Effector memory CD4-positive, alpha-beta T cell (primary cell): Measurements from ENCODE around the gene COL25A1.

ENCODE experiments used
- DNase-seq, 3 donors: peaks; one replicate each; pipeline ENCODE4 v3.0.0-alpha.2; 2020
- H3K27ac ChIP-seq: 2 replicates; pipeline ENCODE4 v1.7.0; 2013; ENCODE audit warnings: mild to moderate bottlenecking, low read length, moderate library complexity; ENCODE audit not compliant: insufficient read depth, poor library complexity, severe bottlenecking
- H3K27me3 ChIP-seq: replicated peaks from 2 replicates; pipeline ENCODE4 v1.7.0; 2013; ENCODE audit warnings: mild to moderate bottlenecking, low read length; ENCODE audit not compliant: insufficient read depth, control insufficient read depth, poor library complexity, severe bottlenecking
- H3K36me3 ChIP-seq: 2 replicates; pipeline ENCODE4 v1.7.0; 2013; ENCODE audit warnings: mild to moderate bottlenecking, low read length, moderate library complexity; ENCODE audit not compliant: control insufficient read depth, insufficient read depth
- H3K4me1 ChIP-seq: 2 replicates; pipeline ENCODE4 v1.7.0; 2013; ENCODE audit warnings: low read length, mild to moderate bottlenecking; ENCODE audit not compliant: control insufficient read depth, insufficient read depth, poor library complexity, severe bottlenecking
- H3K4me3 ChIP-seq: 2 replicates; pipeline ENCODE4 v1.7.0; 2013; ENCODE audit warnings: low read length, low read depth, mild to moderate bottlenecking; ENCODE audit not compliant: insufficient read depth, poor library complexity, severe bottlenecking
- H3K9me3 ChIP-seq: 2 replicates; pipeline ENCODE4 v1.7.0; 2013; ENCODE audit warnings: mild to moderate bottlenecking, low read length, moderate library complexity; ENCODE audit not compliant: control insufficient read depth

COL25A1 gene

GRCh38 chr4:109015413-109015810 lies 287.0 kb downstream of the COL25A1 start:
- Histone ChIP-seq H3K36me3 (no peaks in the 10 kb centered on the region), H3K4me1 (no peaks in the 10 kb centered on the region), H3K27me3 (no peaks in the 10 kb centered on the region), H3K4me3 (no peak overlapping the region), H3K9me3 (no peaks in the 10 kb centered on the region), H3K27ac (no peak overlapping the region)
- no peak for DNase-seq

DNA sequence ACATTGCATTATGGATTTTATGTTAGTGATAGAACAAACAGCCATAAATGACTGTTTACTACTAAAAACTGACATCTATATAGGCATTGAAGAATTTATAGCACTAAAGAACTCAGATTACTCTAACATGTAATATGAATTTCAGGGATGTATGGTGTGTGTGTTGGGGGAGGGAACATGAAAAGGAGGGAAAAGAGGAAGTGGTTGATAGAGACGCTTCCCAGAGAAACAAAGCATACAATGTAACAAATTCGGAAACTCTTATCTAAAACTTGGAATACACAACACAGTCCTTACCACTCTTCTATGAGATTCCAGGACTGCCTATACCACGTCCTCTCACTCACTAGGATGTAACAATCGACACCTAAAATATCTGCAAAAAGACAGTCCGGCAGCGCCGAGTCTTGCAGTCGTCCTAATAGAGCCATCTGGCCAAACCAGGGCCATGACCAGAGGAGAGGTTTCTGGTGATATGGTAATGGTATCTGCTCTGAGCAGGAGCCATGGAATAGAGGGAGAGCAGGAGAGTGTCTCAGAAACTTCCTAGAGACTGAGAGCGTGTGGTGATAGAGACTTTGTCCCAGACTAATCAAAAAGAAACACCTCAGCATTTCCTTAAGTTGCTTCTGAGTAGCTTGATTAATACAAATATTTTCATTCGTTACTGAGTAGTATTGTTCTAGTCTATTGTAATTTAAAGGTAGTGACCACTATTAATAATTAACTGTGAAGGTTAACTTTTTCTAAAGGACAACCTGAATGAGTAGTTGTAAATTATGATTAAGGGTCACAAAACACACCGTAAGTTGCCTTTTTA lies 287.7 kb downstream of the COL25A1 start:
- no peaks in the 10 kb centered on the region for H3K27me3 ChIP-seq
- H3K9me3 ChIP-seq = no peaks in the 10 kb centered on the region
- H3K4me3 ChIP-seq = no peak overlapping the region
- H3K4me1 ChIP-seq = no peaks in the 10 kb centered on the region
- H3K36me3 ChIP-seq = no peaks in the 10 kb centered on the region
- no peak overlapping the region for H3K27ac ChIP-seq
- DNase-seq = no peak

DNA sequence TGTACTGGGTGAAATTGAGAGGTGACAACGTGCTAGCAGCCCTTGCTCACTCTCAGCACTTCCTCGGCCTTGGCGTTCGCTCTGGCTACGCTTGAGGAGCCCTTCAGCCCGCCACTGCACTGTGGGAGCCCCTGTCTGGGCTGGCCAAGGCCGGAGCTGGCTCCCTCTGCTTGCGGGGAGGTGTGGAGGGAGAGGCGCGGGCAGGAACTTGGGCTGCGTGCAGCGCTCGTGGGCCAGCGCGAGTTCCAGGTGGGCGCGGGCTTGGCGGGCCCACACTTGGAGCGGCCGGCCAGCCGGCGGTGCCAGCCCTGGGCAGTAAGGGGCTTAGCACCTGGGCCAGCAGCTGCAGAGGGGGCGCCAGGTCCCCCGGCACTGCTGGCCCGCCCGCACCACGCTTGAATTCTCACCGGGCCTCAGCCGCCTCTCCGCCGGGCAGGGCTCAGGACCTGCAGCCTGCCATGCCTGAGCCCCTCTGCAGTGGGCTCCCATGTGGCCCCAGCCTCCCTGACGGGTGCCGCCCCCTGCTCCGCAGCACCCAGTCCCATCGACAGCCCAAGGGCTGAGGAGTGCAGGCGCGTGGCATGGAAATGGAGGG lies 290.1 kb downstream of the COL25A1 start:
- H3K4me1 ChIP-seq = no peaks in the 10 kb centered on the region
- H3K4me3 ChIP-seq = no peak overlapping the region
- H3K27ac ChIP-seq = no peak overlapping the region
- DNase-seq = no peak
- H3K9me3 ChIP-seq = no peaks in the 10 kb centered on the region
- no peaks in the 10 kb centered on the region for H3K27me3 ChIP-seq
- H3K36me3 ChIP-seq = no peaks in the 10 kb centered on the region

DNA sequence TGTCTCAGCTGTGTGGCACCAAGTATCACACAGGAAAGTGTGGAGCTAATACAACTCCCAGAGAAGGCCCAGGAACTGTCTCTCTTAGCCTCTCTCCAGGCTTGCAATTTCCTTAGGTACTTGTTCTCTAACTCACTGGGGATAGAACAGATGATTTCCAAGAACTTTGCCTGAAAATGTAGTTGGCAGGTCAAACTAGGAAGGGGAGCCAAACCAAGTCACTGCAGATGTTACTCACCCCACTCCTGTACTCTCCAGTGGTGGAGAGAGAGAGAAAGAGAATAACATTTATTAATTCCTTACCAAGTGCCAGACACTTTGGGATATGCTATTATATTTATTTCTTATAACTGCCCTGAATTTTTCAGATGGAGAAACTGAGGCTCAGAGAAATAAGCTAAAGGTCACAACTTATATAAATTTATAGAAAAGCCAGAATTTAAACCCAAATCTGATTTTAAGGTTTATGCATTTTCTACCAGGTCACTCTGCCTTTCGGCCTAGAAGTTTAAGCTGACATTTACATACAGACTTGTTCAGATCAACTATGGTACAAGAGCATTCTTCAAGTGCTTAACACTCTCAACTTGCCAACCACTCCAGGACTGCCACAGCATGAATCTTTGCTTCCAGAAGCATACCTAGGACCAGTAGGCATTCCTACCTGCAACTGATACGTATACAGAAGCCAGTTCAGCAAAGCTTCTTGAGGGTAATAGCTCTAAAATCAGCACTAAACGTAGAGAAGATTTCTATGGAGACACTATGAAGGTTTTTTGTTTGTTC lies 291.0 kb downstream of the COL25A1 start:
- DNase-seq = no peak
- Histone ChIP-seq H3K27me3 (no peaks in the 10 kb centered on the region), H3K27ac (no peak overlapping the region), H3K36me3 (no peaks in the 10 kb centered on the region), H3K4me3 (no peak overlapping the region), H3K4me1 (no peaks in the 10 kb centered on the region), H3K9me3 (no peaks in the 10 kb centered on the region)

- no peaks in the 10 kb centered on the region for H3K9me3 ChIP-seq
- no peaks in the 10 kb centered on the region for H3K36me3 ChIP-seq
- H3K4me1 ChIP-seq = no peaks in the 10 kb centered on the region
- no peak overlapping the region for H3K4me3 ChIP-seq
- H3K27me3 ChIP-seq = no peaks in the 10 kb centered on the region
- no peak overlapping the region for H3K27ac ChIP-seq
- no peak for DNase-seq
Measured at GRCh38 chr4:109010521-109010920, 291.9 kb downstream of the COL25A1 start.

DNA sequence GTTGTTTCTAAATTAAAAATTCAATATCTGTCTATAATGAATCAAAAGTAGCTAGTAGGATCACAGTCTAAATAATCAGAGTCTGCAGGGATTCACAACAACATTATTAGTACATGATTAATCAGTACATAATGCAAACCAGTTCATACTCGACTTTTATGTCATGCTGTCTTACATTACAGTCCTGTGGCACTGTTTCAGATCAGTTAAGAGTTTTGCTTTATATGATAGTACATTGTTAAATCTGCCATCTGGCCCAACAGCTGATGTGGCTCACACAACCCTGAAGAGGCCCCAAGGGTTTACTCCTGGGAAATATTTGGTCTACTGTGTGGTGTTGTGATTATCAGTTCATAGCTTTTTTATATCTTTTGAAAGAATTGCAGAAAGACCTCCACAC lies 292.5 kb downstream of the COL25A1 start:
- Histone ChIP-seq H3K4me3 (no peak overlapping the region), H3K27ac (no peak overlapping the region), H3K27me3 (no peaks in the 10 kb centered on the region), H3K36me3 (no peaks in the 10 kb centered on the region), H3K9me3 (no peaks in the 10 kb centered on the region), H3K4me1 (no peaks in the 10 kb centered on the region)
- DNase-seq = no peak

GRCh38 chr4:109007976-109008375 lies 294.5 kb downstream of the COL25A1 start:
- no peak overlapping the region for H3K27ac ChIP-seq
- no peaks in the 10 kb centered on the region for H3K27me3 ChIP-seq
- H3K36me3 ChIP-seq = no peaks in the 10 kb centered on the region
- H3K9me3 ChIP-seq = no peaks in the 10 kb centered on the region
- no peaks in the 10 kb centered on the region for H3K4me1 ChIP-seq
- no peak for DNase-seq
- H3K4me3 ChIP-seq = no peak overlapping the region

GRCh38 chr4:109005523-109005922 lies 296.9 kb downstream of the COL25A1 start:
- Histone ChIP-seq H3K4me1 (no peaks in the 10 kb centered on the region), H3K4me3 (no peak overlapping the region), H3K27ac (no peak overlapping the region), H3K9me3 (no peaks in the 10 kb centered on the region), H3K36me3 (no peaks in the 10 kb centered on the region), H3K27me3 (no peaks in the 10 kb centered on the region)
- no peak for DNase-seq

GRCh38 chr4:109004418-109004817 lies 298.0 kb downstream of the COL25A1 start:
- Histone ChIP-seq H3K4me1 (no peaks in the 10 kb centered on the region), H3K36me3 (no peaks in the 10 kb centered on the region), H3K27ac (no peak overlapping the region), H3K4me3 (no peak overlapping the region), H3K27me3 (no peaks in the 10 kb centered on the region), H3K9me3 (no peaks in the 10 kb centered on the region)
- DNase-seq = no peak

DNA sequence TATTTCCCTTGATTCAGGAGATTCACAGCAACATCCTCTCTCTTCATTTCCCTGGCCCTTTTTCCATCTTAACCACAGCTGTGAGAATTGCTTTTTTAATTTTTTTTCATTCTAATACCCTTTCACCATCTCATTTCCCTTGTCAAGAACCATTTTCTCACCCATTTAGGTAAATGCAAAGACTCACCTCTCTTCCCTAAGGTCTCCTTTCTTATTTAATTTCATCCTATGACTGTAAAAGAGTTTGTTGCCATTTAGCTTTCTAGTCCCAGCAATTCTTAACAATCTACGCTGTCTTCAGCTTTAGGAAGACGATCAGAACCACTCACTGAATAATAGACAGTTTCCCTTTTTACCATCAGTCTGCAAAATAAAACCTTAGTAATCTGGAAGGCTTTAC lies 298.5 kb downstream of the COL25A1 start:
- Histone ChIP-seq H3K36me3 (no peaks in the 10 kb centered on the region), H3K4me1 (no peaks in the 10 kb centered on the region), H3K27me3 (no peaks in the 10 kb centered on the region), H3K27ac (no peak overlapping the region), H3K4me3 (no peak overlapping the region), H3K9me3 (no peaks in the 10 kb centered on the region)
- no peak for DNase-seq
